ENCODE measurements around the gene PDE8B.

- TF ChIP-seq ARNTL (CRISPR knock-in tag; IDR thresholded peaks at IDR 0.05; ENCODE audit: borderline replicate concordance, low read depth): no peak
- no peak for TF ChIP-seq ZNF565 (CRISPR knock-in tag; conservative IDR thresholded peaks at IDR 0.05; ENCODE audit: low read depth)
- TF ChIP-seq CREB5 (CRISPR knock-in tag; IDR thresholded peaks at IDR 0.05; ENCODE audit: low read depth): no peak
- no peak for TF ChIP-seq ZFP30 (CRISPR knock-in tag; IDR thresholded peaks at IDR 0.05)
- no peak for TF ChIP-seq RARB (CRISPR knock-in tag; IDR thresholded peaks at IDR 0.05)
- no peak for TF ChIP-seq ZNF70 (CRISPR knock-in tag; IDR thresholded peaks at IDR 0.05)
- no peak for TF ChIP-seq TOX (CRISPR knock-in tag; IDR thresholded peaks at IDR 0.05; ENCODE audit: borderline replicate concordance)
- TF ChIP-seq CSDC2 (CRISPR knock-in tag; IDR thresholded peaks at IDR 0.05): no peak
- TF ChIP-seq PATZ1 (CRISPR knock-in tag; IDR thresholded peaks at IDR 0.05; ENCODE audit: borderline replicate concordance): no peak
- TF ChIP-seq CSRNP3 (CRISPR knock-in tag; IDR thresholded peaks at IDR 0.05): no peak
- TF ChIP-seq POU6F1 (CRISPR knock-in tag; IDR thresholded peaks at IDR 0.05; ENCODE audit: borderline replicate concordance, low read depth): no peak
- no peak for TF ChIP-seq PPARA (CRISPR knock-in tag; IDR thresholded peaks at IDR 0.05; ENCODE audit: borderline replicate concordance)
- no peak for TF ChIP-seq ESRRG (CRISPR knock-in tag; IDR thresholded peaks at IDR 0.05)
Measured at GRCh38 chr5:77413049-77413448, 202.6 kb downstream of the PDE8B start.
